ENCODE results near the gene XKR3.

The XKR3 gene

GRCh38 chr22:16834971-16835370, 9.8 kb upstream of the XKR3 start:
- H3K9ac ChIP-seq (ENCODE audit: low read length) = no peak overlapping the region
- no peak overlapping the region for H2AFZ ChIP-seq (ENCODE audit: low read length)
- H3F3A ChIP-seq (ENCODE audit: insufficient read depth, low read length) = no peaks in the 10 kb centered on the region
- no peak overlapping the region for H3K27ac ChIP-seq (ENCODE audit: low read length)
- no peaks in the 10 kb centered on the region for H3K79me2 ChIP-seq (ENCODE audit: low read length)
- no peaks in the 10 kb centered on the region for H4K20me1 ChIP-seq (ENCODE audit: insufficient read depth, low read length)
- H3K4me2 ChIP-seq (ENCODE audit: low read depth, low read length) = no peak overlapping the region
- H3K9me2 ChIP-seq (replicated peaks; ENCODE audit: insufficient read depth, low read length) = no peaks in the 10 kb centered on the region
- H3K4me3 ChIP-seq (ENCODE audit: low read length) = no peak overlapping the region
- no peak for TF ChIP-seq EZH2phosphoT487 (IDR thresholded peaks at IDR 0.05; ENCODE audit: low read length)
- TF ChIP-seq EZH2 (optimal IDR thresholded peaks at IDR 0.05; ENCODE audit: low read depth, low read length) = no peak
- no peak for TF ChIP-seq CTCF (IDR thresholded peaks at IDR 0.05; ENCODE audit: low read length)
- no peaks in the 10 kb centered on the region for H3K27me3 ChIP-seq (replicated peaks; ENCODE audit: insufficient read depth, low read length)
- H3K36me3 ChIP-seq (replicated peaks; ENCODE audit: insufficient read depth, low read length) = no peaks in the 10 kb centered on the region
- H3K4me1 ChIP-seq (ENCODE audit: low read length) = no peaks in the 10 kb centered on the region
- DNase-seq = no peak
- no peaks in the 10 kb centered on the region for H3K9me3 ChIP-seq (replicated peaks; ENCODE audit: insufficient read depth, low read length)

GRCh38 chr22:16831257-16831656, 6.0 kb upstream of the XKR3 start:
- Histone ChIP-seq H3K36me3 (replicated peaks; ENCODE audit: insufficient read depth, low read length) (no peaks in the 10 kb centered on the region), H3K4me2 (ENCODE audit: low read depth, low read length) (no peak overlapping the region), H3K4me3 (ENCODE audit: low read length) (no peak overlapping the region), H3K27ac (ENCODE audit: low read length) (no peak overlapping the region), H3K79me2 (ENCODE audit: low read length) (no peaks in the 10 kb centered on the region), H3K4me1 (ENCODE audit: low read length) (no peaks in the 10 kb centered on the region), H3K9me2 (replicated peaks; ENCODE audit: insufficient read depth, low read length) (no peaks in the 10 kb centered on the region), H3F3A (ENCODE audit: insufficient read depth, low read length) (no peaks in the 10 kb centered on the region), H3K9me3 (replicated peaks; ENCODE audit: insufficient read depth, low read length) (no peaks in the 10 kb centered on the region), H3K9ac (ENCODE audit: low read length) (no peak overlapping the region), H3K27me3 (replicated peaks; ENCODE audit: insufficient read depth, low read length) (no peaks in the 10 kb centered on the region), H4K20me1 (ENCODE audit: insufficient read depth, low read length) (no peaks in the 10 kb centered on the region), H2AFZ (ENCODE audit: low read length) (no peak overlapping the region)
- TF ChIP-seq EZH2phosphoT487 (IDR thresholded peaks at IDR 0.05; ENCODE audit: low read length) = no peak
- no peak for TF ChIP-seq EZH2 (optimal IDR thresholded peaks at IDR 0.05; ENCODE audit: low read depth, low read length)
- TF ChIP-seq CTCF (IDR thresholded peaks at IDR 0.05; ENCODE audit: low read length) = no peak
- no peak for DNase-seq

- no peaks in the 10 kb centered on the region for H3K27me3 ChIP-seq (replicated peaks; ENCODE audit: insufficient read depth, low read length)
- TF ChIP-seq CTCF (IDR thresholded peaks at IDR 0.05; ENCODE audit: low read length) (no peak), EZH2 (optimal IDR thresholded peaks at IDR 0.05; ENCODE audit: low read depth, low read length) (no peak), EZH2phosphoT487 (IDR thresholded peaks at IDR 0.05; ENCODE audit: low read length) (no peak)
- no peak overlapping the region for H3K4me2 ChIP-seq (ENCODE audit: low read depth, low read length)
- H3K4me1 ChIP-seq (ENCODE audit: low read length) = peaks cover 9% of the 10 kb centered on the region
- no peaks in the 10 kb centered on the region for H3K36me3 ChIP-seq (replicated peaks; ENCODE audit: insufficient read depth, low read length)
- no peak for DNase-seq
- H3K79me2 ChIP-seq (ENCODE audit: low read length) = no peaks in the 10 kb centered on the region
- H3K9me3 ChIP-seq (replicated peaks; ENCODE audit: insufficient read depth, low read length) = no peaks in the 10 kb centered on the region
- peaks cover 4% of the 10 kb centered on the region; the same call in 1 of the 2 replicates for H3F3A ChIP-seq (ENCODE audit: insufficient read depth, low read length)
- no peak overlapping the region for H3K9ac ChIP-seq (ENCODE audit: low read length)
- no peaks in the 10 kb centered on the region for H3K9me2 ChIP-seq (replicated peaks; ENCODE audit: insufficient read depth, low read length)
- no peak overlapping the region for H2AFZ ChIP-seq (ENCODE audit: low read length)
- H3K27ac ChIP-seq (ENCODE audit: low read length) = no peak overlapping the region
- H3K4me3 ChIP-seq (ENCODE audit: low read length) = no peak overlapping the region
- H4K20me1 ChIP-seq (ENCODE audit: insufficient read depth, low read length) = no peaks in the 10 kb centered on the region
Observed at GRCh38 chr22:16829985-16830384, 4.8 kb upstream of the XKR3 start.

Data from MM.1S (cell line).